ENCODE data around the gene TDRD1. TPM values are rescaled to one million over a fixed set of nuclear protein-coding genes. Genes with fewer than 3 reads are reported as not detected.

The TDRD1 gene
- total and polyA plus RNA-seq, 2 donors (not counting 3 experiments of a cell fraction or from before 2014, with no cell fraction given), result not detected

- H3K36me3 ChIP-seq (ENCODE audit: control insufficient read depth in 2 of 2, extremely low read depth in 1 of 2, insufficient read depth in 2 of 2, low read length in 2 of 2), result no peaks in the 10 kb centered on the region
- no peaks in the 10 kb centered on the region for H3K9me3 ChIP-seq (replicated peaks; ENCODE audit: control insufficient read depth, insufficient read depth, low read length)
- no TSS peak for BruUV-seq (replicated peaks)
- DNase-seq (ENCODE audit: low read depth, low spot score) (no peak), FAIRE-seq (no peak)
- H3K9me1 ChIP-seq (replicated peaks; ENCODE audit: control insufficient read depth, extremely low read depth, insufficient read depth, low read length), result no peaks in the 10 kb centered on the region
- no peaks in the 10 kb centered on the region for H3K79me2 ChIP-seq (ENCODE audit: control insufficient read depth, insufficient read depth, low read length)
- H3K4me3 ChIP-seq (replicated peaks in 1 of 3; ENCODE audit: insufficient read depth in 1 of 3, low read depth in 1 of 3, low read length in 3 of 3), result no peak overlapping the region
- H3K4me1 ChIP-seq (ENCODE audit: control insufficient read depth, extremely low read depth, insufficient read depth, low read length), result no peaks in the 10 kb centered on the region
- H3K4me2 ChIP-seq (ENCODE audit: insufficient read depth, low read length), result no peak overlapping the region
- TF ChIP-seq MYC (IDR thresholded peaks at IDR 0.05; ENCODE audit: low read depth, low read length), result no peak
- TF ChIP-seq, protein P1, sequence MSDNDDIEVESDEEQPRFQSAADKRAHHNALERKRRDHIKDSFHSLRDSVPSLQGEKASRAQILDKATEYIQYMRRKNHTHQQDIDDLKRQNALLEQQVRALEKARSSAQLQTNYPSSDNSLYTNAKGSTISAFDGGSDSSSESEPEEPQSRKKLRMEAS (IDR thresholded peaks at IDR 0.05; ENCODE audit: insufficient read depth, insufficient read length), result no peak
- TF ChIP-seq GATA2 (IDR thresholded peaks at IDR 0.05; ENCODE audit: insufficient read depth, insufficient read length, low read depth, low read length), result no peak
- TF ChIP-seq JUN (IDR thresholded peaks at IDR 0.05; ENCODE audit: borderline replicate concordance, insufficient read depth, insufficient read length, low read depth), result no peak
- TF ChIP-seq POLR2A (IDR thresholded peaks at IDR 0.05; ENCODE audit: low read depth, low read length), result no peak
- no peak for TF ChIP-seq EZH2 (IDR thresholded peaks at IDR 0.05; ENCODE audit: borderline replicate concordance, low read depth, low read length, severe bottlenecking)
- no peak for TF ChIP-seq FOS (IDR thresholded peaks at IDR 0.05; ENCODE audit: borderline replicate concordance, insufficient read depth, low read length)
- TF ChIP-seq POLR2AphosphoS5 (IDR thresholded peaks at IDR 0.05; ENCODE audit: insufficient read depth, low read depth, low read length), result no peak
- dilution Hi-C loops (cut with MboI; ENCODE audit: extremely low pct_ligation_motif_present, low sequenced_read_pairs), result no loop called here
- ChIA-PET CTCF (no interaction called here), POLR2A (no interaction called here)
- no peak overlapping the region for H3K27ac ChIP-seq (ENCODE audit: insufficient read depth, low read depth, low read length)
- H3K27me3 ChIP-seq (ENCODE audit: control insufficient read depth in 2 of 2, insufficient read depth in 2 of 2, low read length in 2 of 2), result peaks cover 0 to 2% of the 10 kb centered on the region in 2 experiments
- intact Hi-C loops (cut with micrococcal nuclease), result no loop called here
- no peak overlapping the region for H2AFZ ChIP-seq (ENCODE audit: low read depth, low read length)
- H4K20me1 ChIP-seq (replicated peaks; ENCODE audit: control insufficient read depth, extremely low read depth, insufficient read depth, low read length), result no peaks in the 10 kb centered on the region
- H3K9ac ChIP-seq (replicated peaks; ENCODE audit: extremely low read depth, insufficient read depth, low read length), result no peak overlapping the region
Observed at GRCh38 chr10:114199239-114199638, 20.1 kb downstream of the TDRD1 start.

- H3K9me3 ChIP-seq (replicated peaks; ENCODE audit: control insufficient read depth, insufficient read depth, low read length), result no peaks in the 10 kb centered on the region
- no TSS peak for BruUV-seq (replicated peaks)
- no peaks in the 10 kb centered on the region for H3K9me1 ChIP-seq (replicated peaks; ENCODE audit: control insufficient read depth, extremely low read depth, insufficient read depth, low read length)
- no peak for FAIRE-seq
- no peaks in the 10 kb centered on the region for H3K79me2 ChIP-seq (ENCODE audit: control insufficient read depth, insufficient read depth, low read length)
- ChIA-PET CTCF (interaction anchor here (0.6 to 1.0 kb wide), 2 partner anchors 52 to 1097 kb away, joined by 3 read pairs; no protein-coding TSS in a partner anchor), POLR2A (no interaction called here)
- dilution Hi-C loops (cut with MboI; ENCODE audit: extremely low pct_ligation_motif_present, low sequenced_read_pairs) (no loop called here), intact Hi-C loops (cut with micrococcal nuclease) (no loop called here)
- no peaks in the 10 kb centered on the region for H4K20me1 ChIP-seq (replicated peaks; ENCODE audit: control insufficient read depth, extremely low read depth, insufficient read depth, low read length)
- no peak overlapping the region for H3K4me2 ChIP-seq (ENCODE audit: insufficient read depth, low read length)
- no peaks in the 10 kb centered on the region for H3K4me1 ChIP-seq (ENCODE audit: control insufficient read depth, extremely low read depth, insufficient read depth, low read length)
- H3K36me3 ChIP-seq (ENCODE audit: control insufficient read depth in 2 of 2, extremely low read depth in 1 of 2, insufficient read depth in 2 of 2, low read length in 2 of 2), result no peaks in the 10 kb centered on the region
- no peak overlapping the region for H3K9ac ChIP-seq (replicated peaks; ENCODE audit: extremely low read depth, insufficient read depth, low read length)
- no peak overlapping the region for H2AFZ ChIP-seq (ENCODE audit: low read depth, low read length)
- H3K4me3 ChIP-seq (replicated peaks in 1 of 3; ENCODE audit: insufficient read depth in 1 of 3, low read depth in 1 of 3, low read length in 3 of 3), result no peak overlapping the region
- H3K27me3 ChIP-seq (ENCODE audit: control insufficient read depth in 2 of 2, insufficient read depth in 2 of 2, low read length in 2 of 2), result peaks cover 2% of the 10 kb centered on the region in 2 experiments
- TF ChIP-seq EZH2 (IDR thresholded peaks at IDR 0.05; ENCODE audit: borderline replicate concordance, low read depth, low read length, severe bottlenecking) (no peak), POLR2A (IDR thresholded peaks at IDR 0.05; ENCODE audit: low read depth, low read length) (no peak), FOS (IDR thresholded peaks at IDR 0.05; ENCODE audit: borderline replicate concordance, insufficient read depth, low read length) (no peak)
- no peak for DNase-seq (ENCODE audit: low read depth, low spot score)
- H3K27ac ChIP-seq (ENCODE audit: insufficient read depth, low read depth, low read length), result no peak overlapping the region
Observed at GRCh38 chr10:114202812-114203211, 23.7 kb downstream of the TDRD1 start.
